Measurements from ENCODE around the gene SCFD2.

The SCFD2 gene

DNA sequence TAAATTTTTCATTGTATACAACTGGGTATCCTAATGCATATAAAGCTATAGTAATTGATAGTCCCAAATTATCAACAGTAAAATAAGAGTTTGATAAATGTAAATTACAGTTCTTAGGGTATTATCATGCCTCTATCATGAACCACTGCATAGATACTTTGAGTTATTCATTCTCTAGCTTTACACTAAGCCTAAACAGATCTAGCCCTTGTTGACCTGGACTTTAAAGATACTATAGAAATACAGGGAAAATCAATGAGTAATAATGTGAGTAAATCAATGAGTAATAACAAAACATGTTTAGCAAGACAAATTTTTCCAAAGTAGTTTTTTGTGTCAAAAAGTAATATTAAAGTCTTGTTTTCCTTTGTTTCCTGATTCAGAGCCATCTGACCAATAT, 228.4 kb downstream of the SCFD2 start:
- DNase-seq (ENCODE audit: low spot score), result no peak

DNA sequence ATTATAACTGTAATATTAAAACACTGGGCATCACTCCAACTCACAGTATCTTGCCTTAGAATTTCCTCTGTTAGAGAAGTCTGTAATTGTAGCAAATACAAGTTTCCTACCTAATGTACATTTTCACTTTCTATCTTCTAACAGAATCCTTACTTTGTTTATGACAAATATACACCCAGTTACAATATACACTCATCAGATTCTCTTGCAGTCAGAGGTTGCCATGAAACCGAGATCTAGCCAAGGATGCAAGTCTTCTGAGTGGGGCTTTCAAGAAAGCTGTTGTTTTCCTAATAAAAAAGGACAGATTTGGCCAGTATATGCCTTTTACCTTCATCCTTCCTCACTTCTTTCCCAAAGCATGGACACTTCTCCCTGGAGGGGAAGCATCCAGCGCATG, 228.9 kb downstream of the SCFD2 start:
- DNase-seq (ENCODE audit: low spot score), result no peak

DNA sequence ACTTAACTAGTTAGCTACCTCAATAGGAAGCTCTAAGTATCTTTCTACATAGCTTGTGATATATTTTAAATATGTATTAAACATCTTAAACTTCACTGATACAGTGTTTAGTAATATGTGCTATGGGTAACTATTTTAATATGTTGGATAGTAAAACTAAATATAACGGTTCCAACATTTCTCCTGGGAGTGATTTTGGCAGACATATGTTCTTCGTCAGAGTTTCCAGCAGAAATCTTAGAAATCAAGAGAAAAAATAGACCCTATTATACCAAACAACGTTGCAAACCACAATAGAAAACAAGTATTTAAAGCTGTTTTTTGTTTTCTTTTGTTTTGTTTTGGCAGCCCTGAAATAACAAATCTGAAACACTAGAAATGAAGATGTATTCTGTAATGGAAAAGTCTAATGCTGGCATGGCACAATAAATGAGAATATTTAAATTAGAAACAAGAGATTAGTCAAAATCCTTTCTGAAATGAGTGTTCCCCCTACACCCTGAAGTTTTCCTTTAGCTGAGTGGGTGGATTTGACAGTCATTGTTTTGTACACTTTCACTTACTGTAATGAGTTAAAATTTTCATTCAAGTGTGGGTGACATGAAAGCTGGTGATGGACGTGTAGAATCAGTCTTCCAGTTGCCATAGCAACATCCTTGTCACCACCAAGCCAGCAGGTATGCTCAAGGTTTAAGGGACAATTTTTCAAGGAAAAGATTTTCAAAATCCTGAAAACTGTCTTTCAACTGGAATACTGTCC, 233.5 kb downstream of the SCFD2 start:
- peak; percentile 63 for DNase-seq (ENCODE audit: low spot score)

DNA sequence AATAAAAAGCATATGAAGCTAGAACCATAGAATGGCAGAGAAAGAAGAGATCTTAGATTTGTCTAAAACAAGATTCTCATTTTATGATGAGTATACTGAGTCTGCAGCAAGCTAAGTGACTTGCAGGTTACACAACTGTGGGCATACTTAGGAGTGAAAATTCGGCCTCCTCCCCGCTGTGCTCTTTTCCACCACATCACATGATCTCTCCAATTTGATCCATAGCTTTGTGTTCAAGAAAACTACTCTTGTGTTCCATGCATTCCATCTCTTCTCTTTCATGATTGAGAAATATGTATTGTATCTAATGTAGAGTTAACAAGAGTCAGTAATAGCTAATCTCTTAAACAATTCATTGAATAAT, 234.3 kb downstream of the SCFD2 start:
- DNase-seq (ENCODE audit: low spot score), result no peak

DNA sequence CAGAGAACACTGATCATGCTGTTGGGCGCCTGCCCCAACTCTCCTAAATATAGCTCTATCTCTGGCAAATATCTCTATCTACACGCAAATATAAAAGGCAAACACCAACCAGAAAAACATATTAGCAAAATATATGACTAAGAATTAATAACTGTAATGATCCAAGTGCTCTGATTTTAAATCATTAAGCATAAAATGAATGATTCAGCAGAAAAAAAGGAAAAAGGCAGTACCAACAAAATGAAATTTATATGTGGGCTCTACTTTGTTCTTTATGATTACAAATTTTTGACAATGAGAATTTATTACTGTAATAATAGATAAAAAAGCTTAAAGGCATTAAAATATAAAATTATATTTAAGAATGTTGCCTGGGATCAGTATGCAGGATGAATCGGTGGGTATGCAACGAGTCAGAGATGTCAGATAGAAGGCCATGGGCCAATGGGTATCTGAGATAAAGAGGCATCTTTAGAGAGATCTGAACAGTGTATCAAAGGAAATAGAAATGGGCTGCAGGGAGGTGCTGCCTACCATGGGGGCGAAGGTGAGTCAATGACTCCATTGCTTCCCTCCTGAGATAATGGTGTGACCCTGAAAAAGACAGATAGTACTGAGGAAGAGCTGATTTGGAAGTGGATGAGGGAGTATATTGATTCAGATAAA, 234.8 kb downstream of the SCFD2 start:
- DNase-seq (ENCODE audit: low spot score), result no peak

DNA sequence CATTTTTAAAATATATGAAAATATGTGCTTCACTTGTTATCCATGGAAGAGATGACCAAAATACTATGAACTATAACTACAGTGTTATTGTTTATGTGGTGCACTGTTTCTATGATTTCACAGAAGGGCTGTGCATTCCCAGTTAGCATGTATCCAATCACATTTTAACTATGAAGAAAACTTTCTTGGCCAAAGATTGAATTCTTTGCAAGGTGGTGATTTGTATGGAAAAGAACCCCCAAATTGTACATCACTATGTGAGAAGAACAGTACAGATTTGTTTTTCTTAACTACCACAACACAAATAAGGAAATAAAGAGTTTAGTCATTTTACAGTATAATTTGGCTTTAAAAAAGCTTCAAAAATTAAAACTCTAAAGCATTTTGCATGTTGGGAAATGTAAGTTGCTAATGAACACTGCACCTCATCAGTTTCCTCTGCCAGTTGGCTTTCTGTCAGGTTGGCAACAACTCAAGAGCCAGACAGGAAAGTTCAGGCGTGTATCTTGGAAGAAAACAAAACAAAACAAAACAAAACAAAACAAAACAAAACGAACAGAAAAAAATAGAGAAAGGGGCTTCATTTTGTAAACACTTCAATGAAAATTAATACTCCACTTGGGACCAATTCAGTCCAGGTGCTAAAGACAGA, 237.0 kb downstream of the SCFD2 start:
- no peak for DNase-seq (ENCODE audit: low spot score)

DNA sequence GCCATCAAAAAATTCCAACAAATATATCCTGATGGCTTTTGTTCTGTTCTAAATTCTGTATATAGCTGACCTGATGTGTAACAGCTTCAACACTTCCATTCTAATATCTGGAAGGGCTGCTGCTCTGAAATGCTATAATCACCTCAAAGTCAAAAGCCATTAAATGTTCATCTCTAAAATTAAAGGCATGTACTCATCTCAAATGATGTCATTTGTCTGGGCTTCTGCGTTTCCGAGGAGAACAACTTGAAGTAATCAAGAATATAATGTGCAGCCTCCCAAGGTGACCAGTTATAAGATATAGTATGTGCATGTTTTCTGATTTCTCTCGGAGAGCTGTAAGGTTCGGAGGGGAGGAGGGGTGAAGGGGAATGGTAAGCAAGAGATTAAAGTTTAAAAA, 237.6 kb downstream of the SCFD2 start:
- DNase-seq (ENCODE audit: low spot score), result no peak

DNA sequence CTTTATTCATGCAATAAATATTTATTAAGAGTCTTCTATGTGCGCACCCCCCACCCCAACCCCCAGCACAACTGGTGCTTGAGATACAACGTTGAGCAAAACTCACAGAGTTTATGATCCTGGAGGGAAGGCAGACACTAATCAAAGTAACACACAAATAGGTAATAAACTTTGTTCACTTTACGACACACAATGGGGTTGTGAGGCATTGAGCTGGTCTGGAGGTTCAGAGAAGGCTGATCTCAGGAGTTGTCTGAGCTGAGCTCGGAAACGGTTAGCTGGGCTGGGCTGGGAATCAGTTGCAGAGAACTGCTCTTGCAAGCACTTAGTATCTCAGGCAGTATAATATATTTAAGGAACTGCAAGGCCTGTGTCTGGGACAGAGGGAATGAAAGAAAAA, 238.5 kb downstream of the SCFD2 start:
- DNase-seq (ENCODE audit: low spot score), result no peak

DNA sequence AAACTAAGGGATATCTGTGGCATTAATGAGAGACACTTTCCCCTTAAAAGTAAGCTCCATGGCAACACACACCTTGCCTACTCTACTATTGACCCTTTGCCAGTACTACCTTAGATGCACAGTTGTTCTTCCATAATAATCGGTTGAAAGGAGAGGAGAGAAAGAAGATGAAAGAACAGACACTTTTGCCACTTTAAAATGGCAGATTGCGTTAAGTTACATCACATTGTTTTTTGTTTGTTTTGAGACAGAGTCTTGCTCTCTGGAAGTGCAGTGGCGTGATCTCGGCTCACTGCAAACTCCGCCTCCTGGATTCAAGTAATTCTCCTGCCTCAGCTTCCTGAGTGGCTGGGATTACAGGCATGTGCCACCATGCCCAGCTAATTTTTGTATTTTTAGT, 239.8 kb downstream of the SCFD2 start:
- DNase-seq (ENCODE audit: low spot score), result no peak

DNA sequence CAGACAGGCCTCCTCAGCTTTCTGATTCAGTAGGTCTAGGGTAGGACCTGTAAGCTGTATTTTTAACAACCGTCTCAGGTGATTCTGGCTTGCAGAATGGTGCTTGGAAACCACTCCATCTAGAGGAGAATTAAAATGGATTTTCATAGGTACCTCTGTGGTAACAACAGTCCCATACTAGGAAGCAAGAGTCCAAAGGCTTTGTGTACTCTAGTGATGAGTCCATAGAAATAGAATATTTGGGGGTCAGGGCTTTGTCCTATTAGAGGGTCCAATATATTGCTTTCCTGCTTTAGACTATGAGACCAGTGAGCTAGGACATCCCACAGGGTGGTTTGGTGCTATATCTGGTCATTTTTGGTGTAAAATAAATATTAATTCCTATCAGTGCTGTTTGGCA, 242.0 kb downstream of the SCFD2 start:
- no peak for DNase-seq (ENCODE audit: low spot score)

DNA sequence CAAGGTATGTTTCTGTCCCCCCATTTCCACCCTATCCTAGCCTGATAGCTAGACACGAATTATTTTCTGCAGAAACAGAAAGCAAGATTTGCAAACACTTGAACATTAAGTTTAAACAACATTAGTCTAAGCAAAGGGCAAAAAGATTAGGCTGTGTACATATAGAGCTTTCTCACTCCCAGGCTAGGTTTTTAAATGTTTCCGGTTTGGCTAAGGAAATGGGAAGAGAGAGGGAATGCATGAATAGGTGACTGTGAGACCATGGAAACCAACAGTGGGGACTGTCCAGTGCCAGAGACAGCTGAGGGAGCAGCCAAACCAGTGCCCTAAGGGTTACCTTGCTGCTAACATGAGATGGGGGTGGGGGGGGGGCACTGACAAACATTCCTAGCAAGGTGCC, 242.7 kb downstream of the SCFD2 start:
- DNase-seq (ENCODE audit: low spot score), result no peak

DNA sequence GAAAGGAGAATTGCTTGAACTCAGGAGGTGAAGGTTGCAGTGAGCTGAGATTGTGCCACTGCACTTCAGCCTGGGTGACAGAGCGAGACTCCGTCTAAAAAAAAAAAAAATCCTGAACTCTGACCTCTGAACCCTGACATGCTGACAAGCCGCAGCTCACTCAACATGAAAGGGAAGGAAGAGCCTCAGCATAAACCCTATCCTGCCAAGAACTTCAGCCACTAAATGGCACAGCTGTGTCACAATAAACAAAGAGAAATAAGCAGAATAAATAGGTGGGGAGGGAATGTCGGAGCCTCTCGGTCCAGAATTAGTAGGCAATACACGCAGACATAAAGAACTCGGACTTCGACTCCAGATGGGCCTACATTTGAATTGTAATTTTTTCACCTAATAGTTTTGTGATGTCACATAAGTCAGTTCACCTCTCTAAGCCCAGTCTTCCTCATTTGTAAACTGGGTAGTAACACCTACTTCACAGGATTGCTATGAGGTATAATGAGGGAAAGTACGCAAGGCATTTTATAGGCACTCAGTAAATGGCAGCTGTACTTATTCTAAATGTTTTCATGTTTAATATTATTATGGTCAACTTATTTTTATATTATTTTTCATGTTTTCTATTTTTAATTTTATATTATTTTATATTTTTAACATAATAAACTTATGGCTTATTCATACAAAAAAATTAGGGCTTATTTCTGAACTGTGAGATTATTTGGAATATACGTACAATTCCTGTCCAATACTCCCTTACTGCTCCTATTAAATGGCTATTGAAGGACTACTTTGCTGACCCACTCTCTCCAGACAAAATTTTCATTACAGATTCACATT, 243.4 kb downstream of the SCFD2 start:
- DNase-seq (ENCODE audit: low spot score), result no peak

DNA sequence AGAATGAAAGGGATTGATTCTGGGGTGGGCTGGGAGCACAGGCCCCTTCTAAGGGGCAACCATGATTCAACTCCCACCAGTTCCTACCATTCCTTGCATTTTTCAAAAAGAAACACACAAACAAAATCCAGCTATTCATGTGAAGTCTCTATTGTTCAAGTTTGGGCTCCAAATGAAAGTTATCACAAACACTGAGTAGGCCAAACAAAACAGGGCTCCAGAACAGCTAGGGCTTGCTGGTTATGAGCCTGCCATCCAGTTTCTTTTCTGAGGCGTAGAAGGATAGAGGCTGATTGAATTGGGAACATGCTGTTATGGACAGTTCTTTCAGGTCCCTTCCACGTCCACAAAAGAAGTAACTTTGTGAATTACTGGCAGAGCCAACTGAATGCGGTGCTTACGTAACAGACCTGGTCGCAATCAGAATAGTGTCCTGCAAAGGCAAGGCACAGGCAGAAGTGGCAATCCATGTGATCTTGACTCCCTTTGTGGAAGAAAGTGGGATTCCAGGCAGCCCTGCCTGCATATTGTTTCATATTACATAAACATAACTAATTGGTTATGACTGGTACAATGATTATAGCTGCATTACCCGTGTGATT, 244.5 kb downstream of the SCFD2 start:
- no peak for DNase-seq (ENCODE audit: low spot score)

DNA sequence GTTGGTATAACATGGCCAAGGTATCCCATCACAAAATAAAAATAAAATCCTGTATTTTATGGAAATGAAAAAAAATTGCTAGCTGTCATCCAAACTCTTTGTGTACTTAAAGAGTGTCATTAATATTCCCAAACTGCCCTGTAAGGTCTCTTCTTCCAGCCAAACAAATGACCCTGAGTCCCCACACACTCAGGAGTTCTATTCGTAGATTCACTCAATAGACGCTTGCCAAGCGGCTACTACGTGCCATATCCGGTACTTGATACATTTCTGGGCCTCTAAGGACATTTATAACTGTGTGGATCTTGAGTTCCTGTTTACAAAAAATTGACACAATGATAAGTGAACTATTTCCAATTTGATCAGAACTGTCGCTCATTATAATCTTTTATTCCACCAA, 245.1 kb downstream of the SCFD2 start:
- DNase-seq (ENCODE audit: low spot score), result no peak

DNA sequence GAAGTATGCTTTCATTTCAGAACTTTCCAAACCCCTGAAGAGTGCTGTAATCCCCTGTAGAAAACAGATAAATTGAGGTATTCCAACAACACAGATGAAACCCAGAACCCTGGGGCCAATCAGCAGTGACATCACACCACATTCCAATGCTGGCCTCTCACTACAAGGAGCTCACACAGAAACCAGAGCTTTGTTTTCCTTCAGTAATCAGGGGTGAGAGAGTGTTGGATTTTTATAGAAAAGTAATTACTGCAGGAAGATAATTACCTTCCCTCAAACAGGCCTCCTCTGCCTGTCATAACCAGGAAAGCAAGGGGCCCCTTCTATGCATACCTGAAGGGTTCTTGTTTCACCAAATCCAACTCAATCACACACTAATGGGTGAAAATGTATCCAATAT, 246.2 kb downstream of the SCFD2 start:
- DNase-seq (ENCODE audit: low spot score), result no peak

DNA sequence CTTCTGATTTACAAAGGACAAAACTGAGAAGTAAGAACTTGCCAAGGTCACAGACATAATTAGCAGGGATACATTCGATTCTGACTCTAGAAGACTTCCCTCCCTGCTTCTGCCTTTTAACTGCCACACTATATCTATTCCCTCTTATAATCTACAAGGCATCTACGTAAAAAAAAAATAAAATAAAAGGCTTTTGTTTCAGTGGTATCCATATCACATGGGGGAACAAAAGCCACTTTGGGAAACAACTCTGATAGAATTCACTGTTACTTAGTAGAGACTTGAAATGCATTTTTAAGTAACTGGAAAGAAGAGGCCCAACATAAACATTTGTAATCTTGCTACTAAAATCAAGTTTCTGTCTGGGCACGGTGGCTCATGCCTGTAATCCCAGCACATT, 247.2 kb downstream of the SCFD2 start:
- DNase-seq (ENCODE audit: low spot score), result no peak

DNA sequence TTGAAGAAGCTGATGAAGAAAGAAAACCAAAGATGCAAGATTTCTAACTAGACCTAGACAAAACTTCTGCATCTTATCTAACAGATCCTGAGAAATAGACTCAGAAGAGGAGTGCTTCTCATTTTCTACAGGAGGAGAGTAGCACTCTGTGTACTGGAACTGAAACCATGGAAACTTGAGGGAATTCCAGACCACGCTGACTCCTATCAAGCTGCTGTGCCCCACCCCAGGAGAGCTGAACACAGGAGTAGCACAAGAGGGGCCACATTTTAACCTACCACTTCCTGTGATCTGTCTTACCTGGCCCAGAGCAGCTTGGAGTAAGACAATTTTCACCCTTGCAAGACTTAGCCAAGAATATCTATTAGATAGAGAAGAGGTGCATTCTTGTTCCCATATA, 248.9 kb downstream of the SCFD2 start:
- DNase-seq (ENCODE audit: low spot score), result no peak

DNA sequence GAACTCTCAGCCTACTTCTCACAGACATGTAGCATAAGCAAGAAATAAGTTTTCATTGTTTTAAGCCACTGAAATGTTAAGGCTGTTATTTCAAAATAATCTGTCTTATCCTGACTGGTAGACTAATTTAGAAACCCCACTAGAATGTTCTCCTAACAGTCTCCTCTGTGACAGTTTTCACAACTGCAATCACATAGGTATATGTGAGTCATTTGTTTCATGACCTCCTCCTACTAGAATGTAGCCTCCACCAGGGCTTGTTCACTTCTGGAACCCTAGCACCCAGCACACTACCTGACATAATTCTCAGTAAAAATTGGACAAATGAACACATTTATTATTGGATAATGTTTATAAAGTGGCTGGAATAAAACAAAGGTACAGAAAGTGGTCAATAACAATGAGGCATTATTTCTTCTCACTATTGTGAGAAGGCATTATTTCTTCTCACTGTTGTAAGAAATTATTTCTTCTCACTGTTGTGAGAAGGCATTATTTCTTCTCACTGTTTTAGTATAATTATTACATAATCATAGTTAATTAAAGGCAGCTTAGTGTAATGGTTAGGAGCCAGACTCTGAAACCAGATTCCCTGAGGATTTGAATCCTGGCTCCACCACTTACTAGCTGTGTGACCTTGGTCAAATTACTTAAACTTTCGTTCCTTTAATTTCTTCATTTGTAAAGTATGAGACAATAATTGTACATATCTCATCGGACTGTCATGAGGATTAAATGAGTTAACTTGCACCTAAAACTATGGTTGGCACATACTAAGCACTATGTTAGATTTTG, 252.2 kb downstream of the SCFD2 start:
- peak; percentile 63 for DNase-seq (ENCODE audit: low spot score)

DNA sequence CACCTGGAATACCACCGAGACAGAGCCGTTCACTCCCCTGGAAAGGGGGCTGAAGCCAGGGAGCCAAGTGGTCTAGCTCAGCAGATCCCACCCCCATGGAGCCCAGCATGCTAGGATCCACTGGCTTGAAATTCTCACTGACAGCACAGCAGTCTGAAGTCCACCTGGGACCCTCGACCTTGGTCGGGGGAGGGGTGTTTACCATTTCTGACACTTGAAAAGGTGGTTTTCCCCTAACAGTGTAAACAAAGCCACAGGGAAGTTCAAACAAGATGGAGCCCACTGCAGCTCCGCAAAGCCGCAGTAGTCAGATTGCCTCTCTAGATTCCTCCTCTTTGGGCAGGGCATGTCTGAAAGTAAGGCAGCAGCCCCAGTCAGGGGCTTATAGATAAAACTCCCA, 260.5 kb downstream of the SCFD2 start:
- no peak for DNase-seq (ENCODE audit: low spot score)

DNA sequence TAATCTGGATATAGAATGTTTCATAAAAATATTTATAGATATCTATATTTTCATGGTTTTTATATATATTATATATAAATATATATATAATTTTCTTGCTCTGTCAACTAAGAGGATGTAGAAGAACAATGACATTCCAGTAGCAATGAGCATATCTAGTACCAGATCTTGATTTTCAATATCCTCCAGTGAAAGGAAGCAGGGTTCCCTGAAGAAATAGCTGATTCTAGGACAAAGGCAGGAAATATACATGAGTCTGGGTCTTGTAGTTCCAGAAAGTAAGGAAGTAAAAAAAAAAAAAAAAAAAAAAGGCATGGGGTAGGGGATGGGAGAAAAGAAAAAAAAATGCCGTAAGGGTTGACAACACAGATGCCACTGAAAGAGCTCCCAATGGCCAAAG, 262.4 kb downstream of the SCFD2 start:
- no peak for DNase-seq (ENCODE audit: low spot score)

DNA sequence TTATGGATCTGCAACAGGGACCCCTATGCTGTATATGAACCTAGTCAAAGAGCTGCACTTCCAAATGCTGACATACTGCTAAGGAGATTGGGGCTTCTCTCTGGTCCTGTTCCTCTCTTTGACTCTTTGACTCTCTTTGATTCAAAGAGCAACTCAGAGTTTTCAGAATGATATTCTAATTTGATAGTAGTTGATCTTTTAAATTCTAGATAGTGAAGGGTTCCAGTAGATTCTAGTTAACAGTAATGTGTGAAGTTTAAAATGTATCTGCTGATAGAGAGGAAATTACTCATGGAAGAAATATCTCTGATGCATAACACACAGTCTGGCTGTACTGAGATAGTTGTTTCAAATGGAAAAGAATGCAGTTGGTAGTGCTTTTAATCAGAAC, 264.7 kb downstream of the SCFD2 start:
- DNase-seq (ENCODE audit: low spot score), result peak; percentile 3
